T-helper 1 cell treated with Interleukin-12 subunit alpha and Interleukin-12 subunit beta and Interleukin-4 antibody, amounts not matched to agents 30 ng/mL and 1 ng/mL, for 36 hours (primary cell): ENCODE results near the gene ABRAXAS1. TPM values are rescaled to one million over a fixed set of nuclear protein-coding genes. Genes with fewer than 3 reads are reported as not detected.
"Not testable (repeated sequence)": the region's sequence is repeated elsewhere in the genome, so short reads cannot be mapped to it uniquely, and the experiment has no call there.

Experiments used
- intact Hi-C: fragments of 100-400 bp; cut with micrococcal nuclease; formaldehyde crosslinking; loops from one replicate; pipeline ENCODE4 v1.15.1; 2024
- total RNA-seq: library from RNA; stranded (reverse); gene quantifications from 2 replicates; pipeline ENCODE4 v1.2.3, GENCODE V29; 2022

Gene ABRAXAS1
- 7.5 and 9.2 TPM in 2 replicates for total RNA-seq

DNA sequence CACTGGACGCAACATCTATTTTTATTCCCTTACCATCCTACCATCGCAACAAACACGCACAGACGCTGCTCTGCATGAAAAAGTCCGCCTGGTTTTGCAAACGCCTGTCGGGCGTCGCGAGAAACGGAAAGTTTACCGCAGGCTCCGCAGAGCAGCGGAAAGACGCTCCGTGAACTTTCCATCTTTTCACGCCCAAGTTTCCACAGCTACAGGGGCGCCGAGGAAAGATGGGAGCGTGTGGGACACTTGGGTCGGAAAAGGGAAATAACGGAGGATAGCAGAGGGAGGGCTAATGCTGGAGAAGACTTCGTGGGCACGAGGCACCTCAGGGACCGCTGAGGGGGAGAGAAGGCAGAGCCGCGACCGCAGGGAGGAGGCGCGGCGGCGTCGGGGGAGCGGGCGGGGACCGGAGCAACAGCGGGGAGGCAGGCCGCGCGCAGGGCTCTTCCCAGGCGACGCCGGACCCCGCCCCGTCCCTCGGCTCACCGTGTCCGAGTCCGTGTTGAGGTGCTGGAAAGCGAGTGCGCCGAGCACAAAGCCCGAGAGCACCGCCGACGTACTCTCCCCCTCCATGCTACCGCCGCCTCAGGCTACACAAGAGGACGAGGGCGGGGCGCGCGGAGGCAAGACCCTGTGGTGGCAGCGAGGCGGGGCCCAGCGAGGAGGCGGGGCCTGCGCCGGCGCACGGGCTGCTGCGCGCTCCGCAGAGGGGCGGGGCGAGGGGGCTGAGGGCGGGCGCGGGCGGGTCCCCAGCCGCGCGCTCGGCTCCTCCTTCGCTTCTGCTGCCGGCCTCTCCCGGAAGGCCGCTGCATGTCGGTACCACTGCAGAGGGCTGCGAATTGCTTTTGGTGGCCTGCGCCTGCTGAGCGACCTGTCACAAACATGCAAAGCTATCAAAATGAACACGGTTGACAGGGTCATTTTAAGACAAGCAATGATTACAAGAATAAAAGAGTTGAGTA, at the start of gene ABRAXAS1:
Gene ABRAXAS1, minus strand, starts transcription at position 601 of the 962 bp plus-strand sequence. Its CDS starts 28 bp downstream, at position 573.
- intact Hi-C loops: loop anchor here (1.0 to 10.0 kb wide), 11 partner anchors 29 to 1200 kb away; partner anchors contain the start of genes COPS4, COQ2, HELQ and LIN54

DNA sequence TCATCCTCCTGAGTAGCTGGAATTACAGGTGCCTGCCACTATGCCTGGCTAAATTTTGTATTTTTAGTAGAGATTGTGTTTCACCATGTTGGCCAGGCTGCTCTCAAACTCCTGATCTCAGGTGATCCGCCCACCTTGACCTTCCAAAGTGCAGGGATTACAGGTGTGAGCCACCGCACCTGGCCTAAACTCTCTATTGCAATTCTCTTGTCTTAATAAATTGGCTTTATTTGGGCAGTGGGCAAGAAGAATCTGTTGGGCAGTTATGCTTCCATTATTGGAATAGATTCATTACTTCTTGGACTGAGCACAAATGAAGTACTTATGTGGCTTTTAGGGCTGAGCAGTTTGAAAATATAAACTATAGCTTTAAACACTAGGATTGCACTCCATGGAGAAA, 42.8 kb upstream of the ABRAXAS1 start:
- intact Hi-C loops: no loop called here

DNA sequence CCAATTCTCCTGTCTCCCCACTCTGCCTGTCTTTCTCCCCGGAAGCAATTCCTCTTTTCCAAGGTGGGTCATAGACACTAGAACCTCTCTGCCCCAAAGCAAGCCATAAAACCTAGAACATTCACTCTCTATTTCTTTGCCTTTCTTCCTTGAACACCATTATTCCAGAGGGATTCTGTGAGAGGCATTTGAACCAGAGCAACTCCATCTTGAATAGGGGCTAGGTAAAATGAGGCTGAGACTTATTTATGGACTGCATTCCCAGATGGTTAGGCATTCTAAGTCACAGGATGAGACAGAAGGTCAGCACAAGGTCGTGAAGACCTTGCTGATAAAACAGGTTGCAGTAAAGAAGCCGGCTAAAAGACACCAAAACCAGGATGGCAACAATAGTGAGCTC, 37.3 kb upstream of the ABRAXAS1 start:
- intact Hi-C loops: no loop called here

DNA sequence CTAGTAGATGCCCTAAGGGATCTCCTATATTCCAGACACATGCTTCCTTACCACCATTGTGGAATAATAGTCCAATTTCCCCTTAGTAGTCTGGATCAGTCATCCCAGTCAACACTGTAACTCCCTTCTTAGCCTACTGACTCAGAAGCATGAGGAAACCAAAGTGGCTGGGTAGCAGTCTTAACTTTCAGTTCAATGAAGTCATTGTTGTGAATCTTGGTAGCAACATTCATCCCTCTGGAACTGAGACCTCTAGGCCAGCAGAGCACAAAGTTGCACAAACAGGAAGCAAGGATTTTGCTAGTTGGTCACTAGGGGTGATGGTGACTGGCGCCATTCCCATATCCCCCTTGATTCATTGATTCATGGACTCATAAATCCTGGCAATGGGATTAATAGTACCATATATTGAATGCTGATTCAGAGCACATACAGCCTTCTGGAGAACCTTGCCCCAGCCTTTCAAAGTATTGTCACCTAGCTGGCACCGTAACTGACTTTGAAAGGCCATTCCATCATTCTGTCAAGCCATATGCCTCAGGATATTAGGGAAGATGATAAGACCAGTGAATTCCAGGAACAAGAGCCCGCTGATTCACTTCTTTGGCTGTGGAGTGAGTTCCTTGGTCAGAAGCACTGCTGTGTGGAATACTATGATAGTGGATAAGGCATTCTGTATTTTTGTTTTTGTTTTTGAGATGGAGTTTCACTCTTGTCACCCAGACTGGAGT, 31.3 kb upstream of the ABRAXAS1 start:
- intact Hi-C loops: no loop called here

DNA sequence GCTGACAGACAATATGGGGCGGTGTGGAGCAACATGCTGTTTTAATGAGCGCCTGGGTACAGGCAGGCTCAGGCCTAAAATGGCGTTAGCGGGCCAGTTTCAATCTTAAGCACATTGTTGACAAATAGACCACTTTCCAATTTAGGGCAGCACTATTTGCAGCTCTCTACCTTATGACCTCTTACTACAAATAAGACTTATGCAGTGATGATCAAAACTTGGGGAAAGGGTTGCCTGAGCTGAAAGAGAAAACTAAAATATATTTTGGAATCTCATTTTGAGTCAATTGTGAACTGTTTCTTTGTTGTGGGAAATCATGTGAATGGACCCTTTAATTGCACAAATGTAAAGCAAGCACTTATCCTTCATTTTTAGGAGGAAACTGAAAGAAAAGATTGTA, 25.5 kb upstream of the ABRAXAS1 start:
- intact Hi-C loops: no loop called here

DNA sequence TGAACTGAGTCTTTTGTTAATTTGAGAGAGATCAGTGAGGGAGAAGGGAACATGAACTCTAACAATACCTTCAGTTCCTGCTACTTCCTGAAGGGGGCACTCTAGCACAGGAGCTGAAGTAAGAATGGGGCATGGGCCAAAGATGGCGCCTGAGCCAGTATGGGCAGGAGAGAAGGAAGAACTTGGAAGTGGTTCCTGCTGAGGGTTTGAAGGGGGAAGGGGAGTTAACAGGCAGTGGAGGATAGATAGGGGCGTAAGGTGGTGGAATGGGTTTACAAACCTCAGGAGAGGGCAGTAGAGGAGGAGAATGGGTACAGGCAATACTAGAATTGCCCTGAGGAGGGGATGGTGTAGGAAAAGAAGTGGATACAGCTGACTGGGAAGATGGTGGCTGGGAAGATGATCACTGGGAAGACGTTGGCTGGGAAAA, 24.3 kb upstream of the ABRAXAS1 start:
- intact Hi-C loops: loop anchor here (1.0 to 5.0 kb wide), 7 partner anchors 27 to 1020 kb away; partner anchors contain the start of gene GPAT3

DNA sequence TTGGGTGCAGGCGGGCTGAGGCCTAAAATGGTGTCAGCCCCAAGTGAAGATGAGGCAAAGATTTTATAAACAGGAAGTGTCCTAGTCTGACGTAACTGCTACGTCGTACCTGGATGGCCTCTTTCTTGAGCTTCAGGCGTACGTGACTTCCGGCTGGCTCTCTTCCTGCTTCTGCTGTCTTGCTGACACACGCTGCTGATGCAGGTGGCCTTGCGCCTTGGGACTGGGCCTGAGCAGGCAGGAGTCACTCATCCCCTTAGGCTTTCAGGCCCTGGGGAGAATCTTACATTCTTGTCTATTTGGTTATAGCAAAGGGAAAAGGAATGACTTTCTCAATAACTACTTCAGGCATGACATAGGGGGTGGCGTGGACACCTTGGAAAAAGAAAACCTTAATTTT, 20.1 kb upstream of the ABRAXAS1 start:
- intact Hi-C loops: loop anchor here (5.0 kb wide), 1 partner anchor 752 kb away; no protein-coding TSS in a partner anchor

DNA sequence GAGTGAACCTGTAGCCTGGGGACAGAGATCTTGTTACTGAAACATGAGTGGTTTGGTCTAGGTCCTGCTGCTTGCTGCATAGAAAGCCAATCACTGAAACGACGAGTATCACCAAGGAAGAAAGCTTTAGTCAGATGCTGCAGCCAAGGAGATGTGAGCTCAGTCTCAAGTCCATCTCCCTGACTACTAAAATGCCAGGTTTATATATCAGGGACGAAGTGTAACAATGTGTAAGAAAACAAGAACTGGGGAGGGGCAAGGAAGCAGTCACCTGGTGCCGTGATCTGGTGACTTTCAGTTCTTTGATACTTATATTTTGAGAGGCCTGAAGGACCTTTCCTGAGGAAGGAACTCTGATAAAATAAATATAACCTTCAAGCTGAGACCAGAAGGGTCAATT, 19.6 kb upstream of the ABRAXAS1 start:
- intact Hi-C loops: no loop called here

DNA sequence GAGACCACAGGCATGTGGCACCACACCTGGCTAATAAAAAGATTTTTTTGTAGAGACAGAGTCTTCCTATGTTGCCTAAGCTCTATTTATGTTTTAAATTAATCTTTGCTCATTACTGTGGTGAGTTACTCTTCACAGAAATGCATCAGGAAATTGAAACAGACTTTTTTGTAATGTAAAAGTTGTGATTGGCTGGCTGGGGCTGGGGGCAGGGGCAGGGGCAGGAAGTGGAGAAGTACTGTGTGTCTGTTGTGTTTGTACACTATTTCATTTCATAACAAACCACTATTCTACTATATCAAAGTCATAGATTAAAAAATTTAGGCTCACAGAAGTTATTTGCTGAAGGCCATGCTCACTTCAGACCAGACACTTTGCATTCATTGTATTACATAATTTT, 19.1 kb upstream of the ABRAXAS1 start:
- intact Hi-C loops: no loop called here

DNA sequence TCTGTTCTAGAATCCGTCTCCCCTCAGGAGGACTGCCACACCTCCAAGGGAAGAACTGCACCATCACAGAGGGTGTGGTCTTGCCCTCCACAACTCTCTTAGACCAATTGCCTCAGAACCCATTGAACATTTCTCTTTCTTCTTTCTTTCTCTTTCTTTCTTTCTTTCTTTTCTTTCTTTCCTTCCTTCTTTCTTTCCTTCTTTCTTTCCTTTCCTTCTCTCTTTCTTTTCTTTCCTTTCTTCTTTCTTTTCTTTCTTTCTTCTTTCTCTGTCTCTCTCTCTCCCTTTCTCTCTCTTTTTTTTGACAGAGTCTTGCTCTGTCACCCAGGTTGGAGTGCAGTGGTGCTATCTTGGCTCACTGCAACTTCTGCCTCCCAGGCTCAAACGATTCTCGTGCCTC, 16.8 kb upstream of the ABRAXAS1 start:
- intact Hi-C loops: not testable (repeated sequence)

DNA sequence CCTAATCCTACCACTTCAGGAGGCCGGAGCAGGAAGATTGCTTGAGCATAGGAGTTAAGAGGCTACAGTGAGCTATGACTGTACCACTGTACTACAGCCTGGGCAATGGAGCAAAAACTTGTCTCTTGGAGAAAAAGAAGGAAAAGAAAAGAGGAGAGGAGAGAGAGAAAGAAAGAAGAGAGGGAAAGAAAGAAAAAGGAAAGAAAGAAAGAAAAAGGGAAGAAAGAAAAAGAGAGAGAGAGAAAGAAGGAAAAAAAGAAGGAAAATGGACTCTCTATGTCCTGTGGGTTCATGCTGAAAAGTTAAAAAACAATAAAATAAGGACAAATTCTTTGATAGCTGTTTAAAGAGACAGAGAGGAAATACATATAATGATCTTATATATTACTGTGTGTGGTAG, 13.3 kb upstream of the ABRAXAS1 start:
- intact Hi-C loops: no loop called here

DNA sequence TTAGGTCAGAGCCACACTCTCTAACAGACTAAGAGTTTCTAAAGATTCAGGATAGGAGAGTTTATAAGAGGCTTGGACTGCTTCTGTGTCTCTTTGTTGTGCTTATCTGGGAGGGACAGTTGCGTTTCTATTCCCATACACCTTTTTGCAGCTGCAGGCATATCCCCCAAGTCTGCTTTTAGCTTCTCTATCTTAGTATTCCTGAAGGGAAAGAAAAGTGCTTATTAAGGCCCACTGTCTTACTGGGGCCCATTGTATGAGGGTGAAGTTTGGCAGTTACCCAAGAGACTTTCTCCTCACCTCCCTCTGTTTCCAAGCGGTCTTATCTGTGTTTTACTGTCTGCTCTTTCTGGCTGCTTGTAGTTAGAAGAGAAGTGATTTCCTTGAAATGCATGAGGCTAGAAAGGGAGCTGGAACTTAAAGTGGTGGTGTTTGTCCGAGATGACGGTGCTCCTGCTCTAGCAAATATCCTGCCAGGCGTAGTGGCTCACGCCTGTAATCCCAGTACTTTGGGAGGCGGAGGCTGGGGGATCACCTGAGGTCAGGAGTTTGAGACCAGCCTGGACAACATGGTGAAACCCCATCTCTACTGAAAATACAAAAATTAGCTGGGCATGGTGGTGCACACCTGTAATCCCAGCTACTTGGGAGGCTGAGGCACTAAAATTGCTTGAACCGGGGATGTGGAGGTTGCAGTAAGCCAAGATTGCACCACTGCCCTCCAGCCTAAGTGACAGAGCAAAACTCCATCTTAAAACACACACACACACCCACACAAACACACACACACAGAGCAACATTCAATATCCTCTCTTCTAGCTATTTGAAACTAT, 11.4 kb upstream of the ABRAXAS1 start:
- intact Hi-C loops: not testable (repeated sequence)

DNA sequence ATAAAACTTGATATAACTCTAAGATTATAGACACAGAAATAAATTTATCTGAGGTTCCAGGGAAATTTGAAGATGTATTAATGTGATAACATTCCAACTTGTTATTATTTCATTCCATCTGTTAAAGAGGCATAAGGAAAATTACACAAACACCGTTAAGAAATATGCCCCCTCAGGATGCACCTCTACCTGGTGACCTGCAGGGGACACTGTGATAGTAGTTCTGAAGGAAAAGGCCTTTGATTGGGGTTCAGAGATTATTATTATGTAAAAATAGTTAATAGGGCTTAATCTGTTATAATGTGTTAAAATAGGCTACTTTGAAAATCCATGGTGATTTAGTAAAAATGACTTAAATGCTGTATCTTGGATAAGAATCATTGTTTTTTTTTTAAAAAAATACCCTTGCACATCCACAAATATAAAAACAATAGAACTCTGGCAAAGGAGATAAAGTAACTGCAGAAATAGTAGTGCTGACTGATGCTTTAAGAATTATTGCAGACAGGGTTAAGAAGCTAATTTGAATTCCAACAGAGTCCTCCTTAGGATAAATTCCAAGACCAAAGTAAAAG, 6.1 kb upstream of the ABRAXAS1 start:
- intact Hi-C loops: loop anchor here (1.0 kb wide), 1 partner anchor 149 kb away; no protein-coding TSS in a partner anchor

DNA sequence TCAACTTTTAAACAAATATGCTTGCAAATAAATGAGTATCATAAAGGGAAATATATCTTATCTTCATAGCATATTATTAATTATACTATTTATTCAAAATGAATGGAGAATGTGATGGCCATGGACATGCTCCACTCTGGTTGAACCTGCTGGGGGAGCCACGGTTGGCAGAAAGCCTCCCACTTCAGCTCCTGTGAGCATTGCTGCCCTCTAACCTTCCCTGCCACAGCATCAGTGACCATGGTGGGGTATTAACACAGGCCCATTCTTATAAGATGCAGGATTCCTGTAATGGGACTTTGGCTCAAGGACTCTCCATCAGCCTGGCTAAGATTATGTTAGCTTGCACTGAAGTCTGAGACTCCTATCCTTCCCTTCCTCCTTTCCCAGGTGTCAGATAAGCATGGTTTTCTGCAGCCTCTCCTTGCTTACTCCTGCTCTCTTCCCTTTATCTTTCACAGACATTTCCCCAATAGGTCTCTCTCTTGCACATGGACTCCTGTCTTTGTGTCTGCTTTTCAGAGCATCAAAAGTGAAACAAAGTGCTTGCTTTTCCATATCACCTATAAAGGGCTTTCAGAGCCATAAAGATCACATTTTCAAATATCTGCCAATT, 4.9 kb upstream of the ABRAXAS1 start:
- intact Hi-C loops: loop anchor here (10.0 kb wide), 1 partner anchor 375 kb away; the partner anchor contains the start of gene PLAC8

DNA sequence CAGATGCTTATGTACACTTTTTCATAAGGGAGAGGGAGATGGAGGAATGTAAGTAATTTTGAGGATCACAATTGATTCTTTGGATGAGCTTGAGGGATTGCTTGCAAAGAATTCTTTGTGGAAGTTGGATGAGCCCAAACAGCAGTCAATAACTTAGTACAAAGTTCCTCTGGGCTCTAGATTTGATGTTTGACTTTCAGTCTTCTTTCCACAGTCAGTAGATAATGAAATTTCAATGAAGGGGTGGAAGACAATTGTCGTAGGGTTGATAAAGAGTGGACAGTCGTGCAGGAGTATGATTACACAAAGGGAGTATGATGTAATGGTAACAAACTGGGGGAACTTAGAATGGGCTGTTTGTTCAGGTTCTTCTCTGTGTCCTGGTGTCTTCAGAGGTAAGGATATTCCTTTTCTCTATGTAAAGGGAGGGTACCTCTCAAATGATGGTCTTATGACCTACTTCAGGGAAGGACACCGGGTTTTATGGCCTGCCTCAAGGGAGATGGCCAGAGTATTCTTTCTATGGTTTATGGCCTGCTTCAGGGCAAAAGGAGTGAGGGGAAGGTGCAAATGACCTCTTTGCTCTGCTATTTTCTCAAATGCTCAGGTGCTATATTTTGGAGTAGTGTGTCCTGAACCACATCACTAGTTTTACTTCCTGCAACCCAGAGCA, 1.7 kb upstream of the ABRAXAS1 start:
- intact Hi-C loops: loop anchor here (10.0 kb wide), 1 partner anchor 372 kb away; the partner anchor contains the start of gene PLAC8

DNA sequence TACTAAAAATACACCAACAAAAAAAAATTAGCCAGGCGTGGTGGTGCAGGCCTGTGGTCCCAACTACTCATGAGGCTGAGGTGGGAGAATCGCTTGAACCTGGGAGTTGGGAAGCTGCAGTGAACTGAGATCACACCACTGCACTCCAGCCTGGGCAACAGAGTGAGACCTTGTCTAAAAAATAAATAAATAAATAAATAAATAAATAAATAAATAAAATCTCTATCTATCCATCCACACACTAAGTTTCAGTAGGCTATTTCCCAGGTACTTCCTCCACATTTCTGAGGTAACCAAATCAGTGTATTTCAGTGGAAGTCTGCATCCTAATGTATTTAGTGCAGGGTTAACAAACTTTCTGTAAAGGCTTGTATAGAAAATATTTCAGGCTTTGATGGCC, 10.9 kb downstream of the ABRAXAS1 start:
- intact Hi-C loops: no loop called here

DNA sequence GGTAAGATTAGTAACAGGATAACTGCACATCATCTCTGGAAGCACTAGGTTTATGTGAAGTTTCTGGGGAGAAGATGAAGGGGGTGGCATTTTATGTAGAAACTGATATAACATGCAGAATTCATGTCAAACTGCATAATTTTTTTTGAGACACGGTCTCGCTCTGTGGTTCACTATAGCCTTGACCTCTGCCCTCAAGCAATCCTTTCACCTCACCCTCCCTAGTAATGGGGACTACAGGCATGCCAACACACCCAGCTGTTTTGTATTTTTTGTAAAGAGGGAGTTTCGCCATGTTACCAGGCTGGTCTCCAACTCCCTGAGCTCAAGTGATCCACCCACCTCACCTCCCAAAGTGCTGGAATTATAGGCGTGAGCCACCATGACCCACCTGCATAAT, 11.5 kb downstream of the ABRAXAS1 start:
- intact Hi-C loops: no loop called here

DNA sequence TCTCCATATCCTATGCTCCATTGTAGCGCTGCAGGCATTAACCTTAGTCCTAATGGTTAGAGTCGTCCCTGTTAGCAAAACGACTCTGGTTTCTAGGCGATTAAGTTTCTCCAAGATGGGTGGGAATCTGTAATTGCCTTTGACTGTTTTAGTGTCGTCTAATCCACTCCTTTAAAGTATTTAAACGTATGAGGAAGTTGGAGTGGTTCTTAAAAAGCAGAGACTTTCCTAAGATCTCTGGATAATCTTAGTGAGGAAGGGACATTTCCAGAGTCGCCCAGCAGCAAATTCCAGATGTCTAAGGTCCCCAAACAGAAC, 28.8 kb downstream of the ABRAXAS1 start:
- intact Hi-C loops: loop anchor here (1.0 to 5.0 kb wide), 4 partner anchors 122 to 1984 kb away; partner anchors contain the start of genes HPSE and RASGEF1B
